HCT116 (cell line): ENCODE results near the gene RPL28. TPM values are rescaled to one million over a fixed set of nuclear protein-coding genes. Genes with fewer than 3 reads are reported as not detected.
"Not testable (repeated sequence)": the region's sequence is repeated elsewhere in the genome, so short reads cannot be mapped to it uniquely, and the experiment has no call there.

ENCODE experiments used
- ATAC-seq: fragments of 200-7000 bp; cut with Tn5 transposase; 2 replicates; pipeline ENCODE4 v1.9.1; 2020; ENCODE audit warnings: mild to moderate bottlenecking, moderate library complexity
- BruUV-seq: library from RNA; stranded (reverse); fragments of 400-500 nt; replicated peaks from 2 replicates; lab custom pipeline; 2021; lab: Mats Ljungman, UMichigan
- CTCF ChIA-PET: fragments of 300-600 bp; sonication (Branson Sonifier 250); formaldehyde crosslinking; loops from one replicate; lab custom pipeline; 2021; ENCODE audit warnings: antibody characterized with exemption; lab: Charles Lee
- POLR2A ChIA-PET: fragments of 300-600, 350-600 bp; sonication (Branson Sonifier 250); formaldehyde crosslinking; loops from one replicate; lab custom pipeline; 2021; ENCODE audit warnings: antibody characterized with exemption; lab: Charles Lee
- RAD21 ChIA-PET, 2 experiments: fragments of 300-600 bp; sonication (Branson Sonifier 250); formaldehyde crosslinking; loops; one replicate each; lab custom pipeline; 2023; ENCODE audit warnings: low total read pairs in 2 of 2; ENCODE audit not compliant: uncharacterized antibody in 2 of 2, unreplicated experiment in 2 of 2, low non-redundant PET in 1 of 2; lab: Charles Lee
- DNase-seq: peaks from one replicate; pipeline ENCODE4 v3.0.0-alpha.2; 2010; ENCODE audit warnings: low read depth, low spot score
- H2AFZ ChIP-seq: fragments of 200-600 bp; shearing (Covaris generic), sonication (generic); 2 replicates; pipeline ENCODE4 v1.6.1; 2017; ENCODE audit warnings: low read depth, mixed run types, mixed read lengths, antibody characterized with exemption, low read length; ENCODE audit not compliant: poor library complexity, severe bottlenecking
- H3K27ac ChIP-seq: 2 replicates; pipeline ENCODE4 v1.5.1; 2012; ENCODE audit warnings: low read depth, low read length
- H3K27me3 ChIP-seq: fragments of 200-600 bp; sonication (generic); 2 replicates; pipeline ENCODE4 v1.6.1; 2016; ENCODE audit warnings: mixed run types, low read length, mixed read lengths; ENCODE audit not compliant: insufficient read depth
- H3K36me3 ChIP-seq, 2 experiments: fragments of 200-500 bp in 1 of 2; fragments of 200-600 bp in 1 of 2; sonication (Bioruptor generic) in 1 of 2; sonication (generic) in 1 of 2; 2 replicates each; pipeline versions ENCODE4 v1.5.1 to v1.6.1; 2014 to 2016; ENCODE audit warnings: low read length in 2 of 2, inconsistent platforms in 1 of 2, mixed read lengths in 1 of 2, mixed run types in 1 of 2; ENCODE audit not compliant: insufficient read depth in 2 of 2, control insufficient read depth in 1 of 2
- H3K4me1 ChIP-seq, 2 experiments: fragments of 200-600 bp in 1 of 2; sonication (generic) in 1 of 2; 2 replicates each; pipeline versions ENCODE4 v1.5.1 to v1.6.1; 2012 to 2017; ENCODE audit warnings: low read length in 2 of 2, inconsistent platforms in 1 of 2, mild to moderate bottlenecking in 1 of 2, mixed read lengths in 1 of 2, mixed run types in 1 of 2, moderate library complexity in 1 of 2; ENCODE audit not compliant: insufficient read depth in 2 of 2, control insufficient read depth in 1 of 2
- H3K4me2 ChIP-seq: fragments of 200-600 bp; sonication (generic); 2 replicates; pipeline ENCODE4 v1.6.1; 2017; ENCODE audit warnings: mixed run types, low read length, mixed read lengths
- H3K4me3 ChIP-seq, 2 experiments: fragments of 200-600 bp in 1 of 2; sonication (generic) in 1 of 2; replicated peaks in 1 of 2; 2 replicates each; pipeline ENCODE4 v1.5.1; 2011 to 2016; ENCODE audit warnings: low read length in 2 of 2, control low read depth in 1 of 2, low read depth in 1 of 2, mild to moderate bottlenecking in 1 of 2, mixed read lengths in 1 of 2, mixed run types in 1 of 2
- H3K79me2 ChIP-seq: fragments of 200-600 bp; sonication (generic); 2 replicates; pipeline ENCODE4 v1.6.1; 2017; ENCODE audit warnings: mild to moderate bottlenecking, mixed run types, low read length, moderate library complexity, mixed read lengths; ENCODE audit not compliant: insufficient read depth
- H3K9ac ChIP-seq: fragments of 200-600 bp; sonication (generic); 2 replicates; pipeline ENCODE4 v1.6.1; 2016; ENCODE audit warnings: low read length, mixed read lengths
- H3K9me2 ChIP-seq: fragments of 200-600 bp; sonication (generic), shearing (Covaris generic); 2 replicates; pipeline ENCODE4 v1.6.1; 2017; ENCODE audit warnings: mixed run types, mild to moderate bottlenecking, moderate library complexity; ENCODE audit not compliant: insufficient read depth
- H3K9me3 ChIP-seq, 2 experiments: fragments of 200-500 bp in 1 of 2; fragments of 200-600 bp in 1 of 2; sonication (Bioruptor generic) in 1 of 2; sonication (generic) in 1 of 2; 2 replicates each; pipeline ENCODE4 v1.6.1; 2014 to 2017; ENCODE audit warnings: low read length in 2 of 2, mixed read lengths in 2 of 2, inconsistent platforms in 1 of 2, low read depth in 1 of 2, mild to moderate bottlenecking in 1 of 2, mixed run types in 1 of 2, moderate library complexity in 1 of 2; ENCODE audit not compliant: control insufficient read depth in 1 of 2, insufficient read depth in 1 of 2
- H4K20me1 ChIP-seq: fragments of 200-600 bp; sonication (generic), shearing (Covaris generic); 2 replicates; pipeline ENCODE4 v1.6.1; 2017; ENCODE audit warnings: mixed run types, mild to moderate bottlenecking, moderate library complexity; ENCODE audit not compliant: insufficient read depth
- CTCF ChIP-seq, 3 experiments: fragments of 200-600 bp in 1 of 3; sonication (generic) in 1 of 3; IDR thresholded peaks in 2 of 3; conservative IDR thresholded peaks in 1 of 3; 2 replicates each; pipeline ENCODE4 v1.5.1; 2012 to 2017; ENCODE audit warnings: low read depth in 2 of 3, low read length in 2 of 3, antibody characterized with exemption in 1 of 3, borderline replicate concordance in 1 of 3, control low read depth in 1 of 3, mild to moderate bottlenecking in 1 of 3, mixed read lengths in 1 of 3, mixed run types in 1 of 3, moderate library complexity in 1 of 3; ENCODE audit not compliant: insufficient read depth in 1 of 3
- EGR1 ChIP-seq: IDR thresholded peaks from 2 replicates; pipeline ENCODE4 v1.6.1; 2012; ENCODE audit warnings: low read depth
- ELF1 ChIP-seq: IDR thresholded peaks from 2 replicates; pipeline ENCODE4 v1.6.1; 2012; ENCODE audit warnings: low read depth, borderline replicate concordance
- EZH2 ChIP-seq: fragments of 200-600 bp; sonication (generic); IDR thresholded peaks from 2 replicates; pipeline ENCODE4 v1.6.1; 2017; ENCODE audit warnings: antibody characterized with exemption, mixed run types
- EZH2phosphoT487 ChIP-seq: fragments of 200-600 bp; IDR thresholded peaks from 2 replicates; pipeline ENCODE4 v1.6.1; 2018; ENCODE audit warnings: antibody characterized with exemption, borderline replicate concordance
- FOSL1 ChIP-seq: IDR thresholded peaks from 2 replicates; pipeline ENCODE4 v1.6.1; 2012; ENCODE audit warnings: low read depth
- MAX ChIP-seq: IDR thresholded peaks from 2 replicates; pipeline ENCODE4 v1.6.1; 2012
- POLR2AphosphoS5 ChIP-seq: IDR thresholded peaks from 2 replicates; pipeline ENCODE4 v1.6.1; 2011; ENCODE audit warnings: mild to moderate bottlenecking, low read depth, low read length, moderate library complexity
- RAD21 ChIP-seq: IDR thresholded peaks from 2 replicates; pipeline ENCODE4 v1.6.1; 2012; ENCODE audit warnings: low read depth, mild to moderate bottlenecking
- REST ChIP-seq: IDR thresholded peaks from 2 replicates; pipeline ENCODE4 v1.6.1; 2012; ENCODE audit warnings: low read depth
- SP1 ChIP-seq: IDR thresholded peaks from 2 replicates; pipeline ENCODE4 v1.6.1; 2012; ENCODE audit warnings: low read depth
- SRF ChIP-seq: IDR thresholded peaks from 2 replicates; pipeline ENCODE4 v1.6.1; 2012; ENCODE audit warnings: low read depth
- TCF7L2 ChIP-seq: IDR thresholded peaks from 2 replicates; pipeline ENCODE4 v1.7.0; 2011; ENCODE audit warnings: borderline replicate concordance, inconsistent platforms; ENCODE audit not compliant: insufficient read depth, insufficient read length; ENCODE audit errors: extremely low read depth
- ZFX ChIP-seq: fragments of 450-650 bp; IDR thresholded peaks from 2 replicates; pipeline ENCODE4 v1.6.1; 2017
- ZNF274 ChIP-seq: fragments of 200-500 bp; sonication (Bioruptor generic); IDR thresholded peaks from 2 replicates; pipeline ENCODE4 v1.6.1; 2014; ENCODE audit warnings: mild to moderate bottlenecking, low read depth, low read length, inconsistent platforms
- intact Hi-C: fragments of 100-400 bp; cut with micrococcal nuclease; formaldehyde crosslinking; loops from 2 replicates; pipeline ENCODE4 v1.10.0; 2022
- total RNA-seq: library from RNA; stranded (reverse); gene quantifications from one replicate; pipeline ENCODE4 v1.2.1, GENCODE V29; 2021; ENCODE audit not compliant: unreplicated experiment
- TF ChIP-seq, protein P1 (sequence below): IDR thresholded peaks from 2 replicates; pipeline ENCODE4 v1.6.1; 2012

RPL28 gene
- total RNA-seq, 1 experiment from 2014 or later = 3,050 TPM

- Histone ChIP-seq H3K27me3 (peaks cover 19% of the 10 kb centered on the region; the same call in 1 of the 2 replicates), H3K4me2 (no peak overlapping the region), H4K20me1 (no peaks in the 10 kb centered on the region), H3K9me2 (no peaks in the 10 kb centered on the region), H3K4me3 (no peak overlapping the region), H2AFZ (no peak overlapping the region), H3K9me3 (no peaks in the 10 kb centered on the region), H3K9ac (no peak overlapping the region), H3K27ac (no peak overlapping the region; the same call in 1 of the 2 replicates), H3K36me3 (no peaks in the 10 kb centered on the region), H3K4me1 (no peaks in the 10 kb centered on the region), H3K79me2 (no peaks in the 10 kb centered on the region)
- BruUV-seq = no TSS peak
- ChIA-PET RAD21 (no interaction called here), CTCF (no interaction called here), POLR2A (no interaction called here)
- no peak for TF ChIP-seq CTCF (IDR thresholded peaks at IDR 0.05 in 2 of 3, conservative IDR thresholded peaks at IDR 0.05 in 1 of 3; ENCODE audit: borderline replicate concordance in 1 of 3, insufficient read depth in 1 of 3, low read depth in 2 of 3, low read length in 2 of 3)
- TF ChIP-seq, protein P1, sequence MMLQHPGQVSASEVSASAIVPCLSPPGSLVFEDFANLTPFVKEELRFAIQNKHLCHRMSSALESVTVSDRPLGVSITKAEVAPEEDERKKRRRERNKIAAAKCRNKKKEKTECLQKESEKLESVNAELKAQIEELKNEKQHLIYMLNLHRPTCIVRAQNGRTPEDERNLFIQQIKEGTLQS = no peak
- TF ChIP-seq MAX = no peak
- TF ChIP-seq ZNF274 = no peak
- no peak for TF ChIP-seq ZFX
- TF ChIP-seq EGR1 = no peak
- TF ChIP-seq ELF1 = no peak
- TF ChIP-seq EZH2 = no peak
- TF ChIP-seq REST = no peak
- TF ChIP-seq EZH2phosphoT487 = no peak
- TF ChIP-seq POLR2AphosphoS5 = no peak
- no peak for TF ChIP-seq TCF7L2
- no peak for TF ChIP-seq RAD21
- no peak for TF ChIP-seq FOSL1
- TF ChIP-seq SRF = no peak
- TF ChIP-seq SP1 = no peak
- ATAC-seq (peak; percentile 49), DNase-seq (no peak)
- intact Hi-C loops = loop anchor here (10.0 kb wide), 1 partner anchor 233 kb away; no protein-coding TSS in a partner anchor
Observed at GRCh38 chr19:55447421-55448174, 61.9 kb downstream of the RPL28 start.

DNA sequence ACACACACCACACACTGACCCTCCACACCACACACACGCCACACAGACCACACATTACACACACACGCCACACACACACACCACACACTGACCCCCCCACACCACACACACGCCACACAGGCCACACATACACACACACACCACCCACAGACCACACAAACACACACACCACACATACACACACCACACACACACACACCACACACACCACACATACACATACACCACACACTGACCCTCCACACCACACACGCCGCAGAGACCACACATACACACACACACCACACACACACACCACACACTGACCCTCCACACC is 62.4 kb downstream of the RPL28 start:
- H3K27ac ChIP-seq, H3K4me2 ChIP-seq, H3K4me1 ChIP-seq, H4K20me1 ChIP-seq, ATAC-seq, H3K9me3 ChIP-seq, H2AFZ ChIP-seq, POLR2A ChIA-PET, RAD21 ChIA-PET, H3K79me2 ChIP-seq, H3K9ac ChIP-seq, H3K36me3 ChIP-seq, H3K9me2 ChIP-seq, DNase-seq, H3K4me3 ChIP-seq, BruUV-seq, CTCF ChIA-PET: not testable (repeated sequence)
- intact Hi-C loops = loop anchor here (10.0 kb wide), 1 partner anchor 233 kb away; no protein-coding TSS in a partner anchor
- H3K27me3 ChIP-seq = peaks cover 16% of the 10 kb centered on the region; the same call in 1 of the 2 replicates
